Renal pelvis (tissue), 4 donors: Measurements from ENCODE around the gene CUL2. TPM values are rescaled to one million over a fixed set of nuclear protein-coding genes. Genes with fewer than 3 reads are reported as not detected.
"Not testable (repeated sequence)": the region's sequence is repeated elsewhere in the genome, so short reads cannot be mapped to it uniquely, and the experiment has no call there.

ENCODE experiments used
- DNase-seq: peaks from one replicate; pipeline ENCODE4 v3.0.0-alpha.2; 2013
- polyA plus RNA-seq, 3 donors: library from polyadenylated mRNA; unstranded; fragments of 120-200 nt; gene quantifications; one replicate each; pipeline ENCODE4 v1.2.1, GENCODE V29; 2013; ENCODE audit not compliant: insufficient read length in 3 of 3

The CUL2 gene
- polyA plus RNA-seq, 3 donors: 34.1 to 38.0 (median 37.9) TPM

DNA sequence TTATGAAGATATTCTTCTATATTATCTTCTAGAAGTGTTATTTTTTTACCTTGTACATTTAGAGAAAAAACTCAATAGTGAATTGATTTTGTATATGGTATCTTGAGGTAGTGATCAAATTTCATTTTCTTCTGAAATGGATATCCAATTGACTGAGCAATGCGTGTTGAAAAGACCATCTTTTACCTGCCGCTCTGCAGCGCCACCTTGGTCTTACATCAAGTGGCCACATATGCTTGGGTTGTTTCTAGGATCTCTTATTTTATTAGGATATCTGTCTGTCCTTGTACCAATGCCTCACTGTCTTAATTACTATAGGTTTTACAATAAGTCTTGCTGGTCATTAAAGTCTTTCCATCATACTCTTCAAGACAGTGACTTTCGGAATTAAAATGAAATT lies 53.0 kb downstream of the CUL2 start:
- no peak for DNase-seq

- DNase-seq: no peak
These were observed 54.5 kb downstream of the CUL2 start for GRCh38 chr10:35035606-35036005.

GRCh38 chr10:35027567-35027966 lies 62.6 kb downstream of the CUL2 start:
- DNase-seq: peak; percentile 23

DNA sequence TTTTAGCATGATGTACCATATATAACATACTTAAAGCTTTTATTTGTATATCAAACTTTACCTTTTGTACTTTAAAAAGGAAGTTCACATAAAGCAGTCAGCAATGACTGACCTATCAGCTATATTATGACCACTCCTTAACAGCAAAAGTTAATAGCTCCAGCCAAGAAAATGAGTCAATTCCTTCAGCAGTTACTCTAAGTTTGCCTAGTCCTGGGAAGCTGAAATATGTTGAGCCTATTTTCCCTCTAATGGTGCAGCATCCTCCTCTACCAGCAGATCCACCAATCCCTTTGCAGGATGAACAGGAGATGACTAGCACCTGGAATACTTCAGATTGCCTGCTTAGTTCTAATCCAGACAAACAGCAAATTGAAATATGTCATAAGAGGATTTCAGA lies 64.2 kb downstream of the CUL2 start:
- DNase-seq: no peak

- no peak for DNase-seq
These were observed 69.7 kb downstream of the CUL2 start for GRCh38 chr10:35020481-35020880.

GRCh38 chr10:35019041-35020024 lies 70.8 kb downstream of the CUL2 start:
- DNase-seq: no peak

DNA sequence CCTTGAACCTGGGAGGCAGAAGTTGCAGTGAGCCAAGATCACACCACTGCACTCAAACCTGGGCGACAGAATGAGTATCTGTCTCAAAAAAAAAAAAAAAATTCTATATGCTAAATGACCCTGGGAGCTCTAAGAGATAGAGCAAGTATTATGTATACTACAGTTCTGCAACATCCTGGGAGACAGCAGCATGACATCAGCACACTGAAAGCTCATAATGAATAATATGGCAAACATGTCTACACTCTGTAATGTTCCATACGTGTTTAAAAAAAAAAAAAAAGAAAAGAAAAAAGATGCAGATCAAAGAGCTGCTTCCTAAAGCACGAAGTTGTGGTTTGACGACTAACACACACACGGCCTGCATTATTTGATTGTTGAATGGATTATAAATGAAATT lies 72.5 kb downstream of the CUL2 start:
- no peak for DNase-seq

- no peak for DNase-seq
These were observed 74.2 kb downstream of the CUL2 start for GRCh38 chr10:35015843-35016408.

DNA sequence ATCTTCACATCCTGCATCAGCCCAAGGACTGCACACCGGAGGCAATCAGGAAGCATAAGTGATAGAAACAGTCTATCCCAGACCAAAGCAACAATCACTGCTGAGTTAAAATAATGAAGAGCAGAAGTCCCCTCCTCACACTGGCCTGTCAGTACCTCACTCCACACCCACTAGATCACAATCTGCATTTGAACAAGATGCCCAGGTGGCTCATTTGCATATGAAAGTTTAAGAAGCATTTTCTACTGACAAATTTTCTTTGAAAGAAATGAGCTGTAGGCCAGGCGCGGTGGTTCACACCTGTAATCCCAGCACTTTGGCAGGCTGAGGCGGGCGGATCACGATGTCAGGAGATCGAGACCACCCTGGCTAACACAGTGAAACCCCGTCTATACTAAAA lies 77.4 kb downstream of the CUL2 start:
- no peak for DNase-seq

GRCh38 chr10:35011771-35012191 lies 78.4 kb downstream of the CUL2 start:
- DNase-seq: no peak

GRCh38 chr10:35007858-35008301 lies 82.3 kb downstream of the CUL2 start:
- DNase-seq: peak; percentile 43

GRCh38 chr10:35006836-35007235 lies 83.3 kb downstream of the CUL2 start:
- DNase-seq: no peak

GRCh38 chr10:35005868-35006267 lies 84.3 kb downstream of the CUL2 start:
- DNase-seq: no peak

GRCh38 chr10:35004651-35005050 lies 85.5 kb downstream of the CUL2 start:
- no peak for DNase-seq

GRCh38 chr10:35003906-35004305 lies 86.2 kb downstream of the CUL2 start:
- DNase-seq: no peak

DNA sequence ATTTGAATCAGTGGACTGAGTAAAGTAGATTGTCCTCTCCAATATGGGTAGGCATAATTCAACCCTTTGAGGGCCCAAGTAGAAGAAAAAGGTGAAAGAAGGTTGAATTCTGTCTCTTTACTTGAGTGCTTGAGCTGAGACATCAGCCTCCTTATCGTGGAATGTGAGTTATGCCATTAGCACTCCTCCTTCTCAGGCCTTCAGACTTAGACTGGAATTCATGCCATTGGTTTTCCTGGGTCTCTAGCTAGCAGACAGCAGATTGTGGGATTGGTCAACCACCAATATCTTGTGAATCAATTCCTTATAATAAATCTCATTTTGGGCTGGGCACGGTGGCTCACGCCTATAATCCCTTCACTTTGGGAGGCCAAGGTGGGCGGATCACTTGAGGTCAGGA lies 89.2 kb downstream of the CUL2 start:
- DNase-seq: no peak

DNA sequence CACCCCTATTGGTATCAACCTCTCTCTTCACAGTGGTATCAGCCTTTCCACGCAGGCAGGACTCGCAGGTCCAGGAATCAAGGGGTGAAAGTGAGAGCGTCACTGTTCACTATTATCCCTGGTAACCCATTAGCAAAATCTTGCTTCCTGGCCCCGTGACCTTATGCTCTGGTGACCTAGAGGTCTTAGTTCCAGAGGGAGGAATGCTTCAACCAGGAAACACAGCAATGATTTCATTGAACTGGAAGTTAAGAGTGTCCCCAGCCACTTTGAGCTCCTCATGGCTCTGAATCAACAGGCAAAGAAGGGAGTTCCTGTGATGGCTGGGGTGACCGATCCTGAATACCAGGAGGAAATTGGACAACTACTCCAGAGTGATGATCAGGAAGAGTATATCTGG lies 90.6 kb downstream of the CUL2 start:
- no peak for DNase-seq

DNA sequence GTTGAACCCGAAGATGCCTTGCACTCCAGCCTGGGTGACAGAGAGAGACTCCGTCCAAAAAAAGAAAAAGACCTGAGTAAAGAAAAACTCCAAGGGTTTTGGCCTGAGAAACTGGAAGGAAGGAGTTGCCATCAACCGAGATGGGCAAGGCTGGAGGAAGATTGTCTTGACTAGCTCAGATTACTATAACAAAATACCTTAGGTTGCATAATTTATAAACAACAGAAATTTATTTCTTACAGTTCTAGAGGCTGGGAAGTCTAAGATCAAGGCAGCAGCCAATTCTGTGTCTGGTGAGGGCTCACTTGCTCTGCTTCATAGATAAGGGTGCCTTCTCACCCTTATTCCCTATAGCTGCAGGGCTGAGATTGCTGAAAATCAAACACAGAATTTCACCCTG lies 91.2 kb downstream of the CUL2 start:
- no peak for DNase-seq

- no peak for DNase-seq
These were observed 93.3 kb downstream of the CUL2 start for GRCh38 chr10:34996843-34997242.

- DNase-seq: no peak
These were observed 94.2 kb downstream of the CUL2 start for GRCh38 chr10:34995925-34996324.

GRCh38 chr10:34994565-34995142 lies 95.5 kb downstream of the CUL2 start:
- DNase-seq: peak; percentile 87

DNA sequence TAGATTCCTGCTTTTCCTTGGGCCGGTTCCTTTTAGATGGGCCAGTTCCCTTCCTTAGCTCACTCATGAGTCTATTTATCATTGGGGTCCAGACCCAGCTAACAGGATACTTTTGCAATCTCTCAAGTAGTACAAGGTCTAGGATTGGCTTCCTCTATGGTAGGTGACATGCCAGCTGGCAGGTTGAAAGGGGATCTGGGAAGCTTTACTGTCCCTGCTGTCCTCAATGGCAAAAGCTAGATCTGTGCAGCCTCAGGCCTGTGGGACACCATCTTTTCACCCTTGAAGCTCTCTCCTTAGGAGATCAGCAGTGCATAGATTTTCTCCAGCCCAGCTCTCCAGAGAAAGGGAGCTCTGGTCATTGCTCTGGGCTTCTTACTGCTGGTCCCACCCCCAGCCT lies 96.4 kb downstream of the CUL2 start:
- DNase-seq: no peak

DNA sequence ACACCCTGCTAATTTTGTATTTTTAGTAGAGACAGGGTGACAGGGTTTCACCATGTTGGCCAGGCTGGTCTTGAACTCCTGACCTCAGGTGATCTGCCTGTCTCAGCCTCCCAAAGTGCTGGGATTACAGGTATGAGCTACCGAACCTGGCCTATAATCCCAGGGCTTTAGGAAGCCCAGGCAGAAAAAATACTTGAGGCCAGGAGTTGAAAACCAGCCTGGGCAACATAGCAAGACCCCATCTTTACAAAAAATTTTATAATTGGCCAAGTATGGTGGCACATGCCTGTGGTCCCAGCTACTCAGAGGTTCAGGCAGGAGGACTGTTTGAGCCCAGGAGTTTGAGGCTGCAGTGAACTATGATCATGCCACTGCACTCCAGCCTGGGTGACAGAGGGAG lies 99.0 kb downstream of the CUL2 start:
- not testable (repeated sequence) for DNase-seq
